H1 (cell line): ENCODE results near the gene BTD. TPM values are rescaled to one million over a fixed set of nuclear protein-coding genes. Genes with fewer than 3 reads are reported as not detected.

Source experiments
- CTCF ChIA-PET: fragments of 300-600 bp; sonication (Branson Sonifier 250); formaldehyde crosslinking; loops from one replicate; lab custom pipeline; 2021; ENCODE audit not compliant: partially characterized antibody; lab: Charles Lee
- POLR2A ChIA-PET: fragments of 300-600 bp; sonication (Branson Sonifier 250); formaldehyde crosslinking; loops from one replicate; lab custom pipeline; 2021; ENCODE audit warnings: inconsistent platforms; ENCODE audit not compliant: partially characterized antibody; lab: Charles Lee
- DNase-seq, 2 experiments: peaks; one replicate each; pipeline versions ENCODE4 v3.0.0 to v3.0.0-alpha.2; 2010 to 2022; ENCODE audit warnings: low spot score in 2 of 2, low read depth in 1 of 2, mixed read lengths in 1 of 2
- FAIRE-seq: peaks from 2 replicates; lab custom pipeline; 2011; peaks lifted over from hg19 to GRCh38; lab: Jason Lieb, UNC
- H2AFZ ChIP-seq: 2 replicates; pipeline ENCODE4 v1.8.1; 2012; ENCODE audit warnings: low read length, inconsistent platforms
- H2AK5ac ChIP-seq: 2 replicates; pipeline ENCODE4 v1.6.1; 2013; ENCODE audit warnings: low read depth, low read length
- H2BK120ac ChIP-seq: replicated peaks from 2 replicates; pipeline ENCODE3; 2013; ENCODE audit warnings: low read depth, low read length, inconsistent platforms
- H2BK12ac ChIP-seq: 2 replicates; pipeline ENCODE4 v1.6.1; 2013; ENCODE audit warnings: low read depth, low read length
- H2BK15ac ChIP-seq: 2 replicates; pipeline ENCODE4 v1.6.1; 2013; ENCODE audit warnings: low read length
- H2BK20ac ChIP-seq: 2 replicates; pipeline ENCODE4 v1.6.1; 2013; ENCODE audit warnings: low read length
- H2BK5ac ChIP-seq: 2 replicates; pipeline ENCODE4 v1.6.1; 2013; ENCODE audit warnings: low read depth, low read length
- H3K14ac ChIP-seq: 2 replicates; pipeline ENCODE4 v1.6.1; 2013; ENCODE audit warnings: inconsistent platforms; ENCODE audit not compliant: insufficient read length
- H3K18ac ChIP-seq: 2 replicates; pipeline ENCODE4 v1.6.1; 2013; ENCODE audit warnings: low read length; ENCODE audit errors: extremely low read depth
- H3K23ac ChIP-seq: 2 replicates; pipeline ENCODE4 v1.6.1; 2013; ENCODE audit warnings: inconsistent platforms; ENCODE audit not compliant: insufficient read length
- H3K23me2 ChIP-seq: 2 replicates; pipeline ENCODE4 v1.6.1; 2013; ENCODE audit warnings: low read depth, low read length
- H3K27ac ChIP-seq: 2 replicates; pipeline ENCODE4 v1.6.1; 2011; ENCODE audit warnings: low read depth, low read length, inconsistent platforms
- H3K27me3 ChIP-seq, 4 experiments: replicated peaks in 1 of 4; 1 replicate in 1 of 4; 2 replicates in 3 of 4; pipeline versions ENCODE4 v1.6.1 to v1.8.1; 2011 to 2013; ENCODE audit warnings: low read length in 3 of 4, mild to moderate bottlenecking in 3 of 4, inconsistent platforms in 2 of 4, mixed read lengths in 2 of 4, moderate library complexity in 1 of 4; ENCODE audit not compliant: control insufficient read depth in 3 of 4, insufficient read depth in 3 of 4; ENCODE audit errors: extremely low read depth in 1 of 4
- H3K36me3 ChIP-seq, 4 experiments: 2 replicates each; pipeline versions ENCODE4 v1.6.1 to v1.8.1; 2011 to 2013; ENCODE audit warnings: mild to moderate bottlenecking in 4 of 4, low read length in 3 of 4, moderate library complexity in 2 of 4, control low read depth in 1 of 4, inconsistent platforms in 1 of 4; ENCODE audit not compliant: insufficient read depth in 4 of 4, control insufficient read depth in 2 of 4
- H3K4ac ChIP-seq: replicated peaks from 2 replicates; pipeline ENCODE3; 2013; ENCODE audit warnings: low read length, low read depth, mixed read lengths, inconsistent platforms; ENCODE audit not compliant: insufficient read length
- H3K4me1 ChIP-seq, 4 experiments: replicated peaks in 1 of 4; 1 replicate in 1 of 4; 2 replicates in 3 of 4; pipeline versions ENCODE4 v1.6.1 to v1.8.1; 2011 to 2013; ENCODE audit warnings: low read length in 3 of 4, inconsistent platforms in 2 of 4, mixed read lengths in 1 of 4; ENCODE audit not compliant: insufficient read depth in 4 of 4, control insufficient read depth in 3 of 4
- H3K4me2 ChIP-seq, 2 experiments: 2 replicates each; pipeline versions ENCODE4 v1.6.1 to v1.8.1; 2011 to 2013; ENCODE audit warnings: low read depth in 2 of 2, low read length in 2 of 2, control low read depth in 1 of 2, inconsistent platforms in 1 of 2, mild to moderate bottlenecking in 1 of 2; ENCODE audit not compliant: insufficient read depth in 1 of 2
- H3K4me3 ChIP-seq, 4 experiments: fragments of 200-600, 300-600 bp in 1 of 4; sonication (generic), shearing (Covaris generic), sonication (Bioruptor Twin) in 1 of 4; 2 replicates each; pipeline versions ENCODE4 v1.5.1 to v1.8.1; 2011 to 2016; ENCODE audit warnings: low read length in 4 of 4, low read depth in 3 of 4, control low read depth in 2 of 4, inconsistent platforms in 2 of 4, mild to moderate bottlenecking in 2 of 4, mixed read lengths in 1 of 4, moderate library complexity in 1 of 4; ENCODE audit not compliant: insufficient read depth in 2 of 4; ENCODE audit errors: extremely low read depth in 1 of 4
- H3K56ac ChIP-seq: replicated peaks from 2 replicates; pipeline ENCODE3; 2013; ENCODE audit warnings: low read depth, mild to moderate bottlenecking, mixed read lengths, low read length, inconsistent platforms; ENCODE audit not compliant: insufficient read length
- H3K79me1 ChIP-seq: 2 replicates; pipeline ENCODE4 v1.6.1; 2013; ENCODE audit warnings: low read depth, low read length, control low read depth
- H3K79me2 ChIP-seq, 2 experiments: 2 replicates each; pipeline versions ENCODE4 v1.6.1 to v1.8.1; 2012 to 2013; ENCODE audit warnings: low read length in 2 of 2, mild to moderate bottlenecking in 2 of 2, inconsistent platforms in 1 of 2; ENCODE audit not compliant: insufficient read depth in 2 of 2, control insufficient read depth in 1 of 2
- H3K9ac ChIP-seq, 4 experiments: replicated peaks in 1 of 4; 1 replicate in 1 of 4; 2 replicates in 3 of 4; pipeline versions ENCODE4 v1.6.1 to v1.8.1; 2011 to 2013; ENCODE audit warnings: low read depth in 3 of 4, low read length in 3 of 4, control low read depth in 2 of 4, mild to moderate bottlenecking in 2 of 4, moderate library complexity in 2 of 4, inconsistent platforms in 1 of 4; ENCODE audit errors: extremely low read depth in 1 of 4
- H3K9me3 ChIP-seq, 2 experiments: 2 replicates each; pipeline versions ENCODE4 v1.6.1 to v1.8.1; 2012 to 2013; ENCODE audit warnings: mild to moderate bottlenecking in 2 of 2, moderate library complexity in 2 of 2, control low read depth in 1 of 2, inconsistent platforms in 1 of 2, low read depth in 1 of 2, low read length in 1 of 2, mixed read lengths in 1 of 2; ENCODE audit not compliant: insufficient read depth in 2 of 2
- H4K20me1 ChIP-seq, 2 experiments: replicated peaks in 1 of 2; 2 replicates each; pipeline versions ENCODE3 to v1.8.1; 2011 to 2013; ENCODE audit warnings: inconsistent platforms in 2 of 2, low read length in 2 of 2, mild to moderate bottlenecking in 1 of 2; ENCODE audit not compliant: insufficient read depth in 2 of 2, control insufficient read depth in 1 of 2
- H4K5ac ChIP-seq: 2 replicates; pipeline ENCODE4 v1.6.1; 2013; ENCODE audit warnings: low read length, low read depth, mixed read lengths, inconsistent platforms; ENCODE audit not compliant: insufficient read length
- H4K8ac ChIP-seq: 2 replicates; pipeline ENCODE4 v1.8.0; 2013; ENCODE audit warnings: mild to moderate bottlenecking, moderate library complexity, low read length, inconsistent platforms; ENCODE audit not compliant: insufficient read depth; ENCODE audit errors: extremely low read depth
- H4K91ac ChIP-seq: replicated peaks from 2 replicates; pipeline ENCODE3; 2013; ENCODE audit warnings: low read length, mixed read lengths, inconsistent platforms; ENCODE audit not compliant: insufficient read length
- ASH2L ChIP-seq: fragments of 200-600, 300-600 bp; sonication (generic); IDR thresholded peaks from one replicate; pipeline ENCODE4 v1.7.1; 2017; ENCODE audit warnings: low read length
- ATF2 ChIP-seq: IDR thresholded peaks from 2 replicates; pipeline ENCODE4 v1.6.1; 2012; ENCODE audit warnings: low read length, inconsistent platforms
- JUND ChIP-seq: IDR thresholded peaks from 2 replicates; pipeline ENCODE4 v1.6.1; 2011; ENCODE audit warnings: mild to moderate bottlenecking, improper control_type of control experiment, low read length
- KDM1A ChIP-seq: fragments of 200-600, 300-600 bp; sonication (generic); IDR thresholded peaks from 2 replicates; pipeline ENCODE4 v1.7.1; 2016; ENCODE audit warnings: mild to moderate bottlenecking, low read length, borderline replicate concordance
- POLR2A ChIP-seq, 2 experiments: IDR thresholded peaks; 1 replicate in 1 of 2; 2 replicates in 1 of 2; pipeline ENCODE4 v1.6.1; 2011; ENCODE audit warnings: low read depth in 2 of 2, low read length in 2 of 2, mild to moderate bottlenecking in 2 of 2; ENCODE audit errors: control extremely low read depth in 1 of 2
- SRF ChIP-seq: IDR thresholded peaks from 2 replicates; pipeline ENCODE4 v1.6.1; 2011; ENCODE audit warnings: mild to moderate bottlenecking, low read depth, low read length, moderate library complexity
- SUZ12 ChIP-seq: fragments of 200-600 bp; sonication (generic); IDR thresholded peaks from 2 replicates; pipeline ENCODE4 v1.6.1; 2012; ENCODE audit warnings: mild to moderate bottlenecking, inconsistent platforms, low read length, moderate library complexity, mixed read lengths
- WGBS, 2 experiments: shearing (Covaris generic) in 1 of 2; methylation state at CpG; one replicate each; pipeline versions ENCODE4 v1.1.6 to v1.1.7; 2013 to 2015; ENCODE audit warnings: low lambda C conversion rate in 2 of 2, mixed read lengths in 2 of 2, inconsistent platforms in 1 of 2, low coverage in 1 of 2, missing lambda C conversion rate in 1 of 2; ENCODE audit not compliant: insufficient replicate concordance in 2 of 2, insufficient coverage in 1 of 2, insufficient read length in 1 of 2; ENCODE audit errors: extremely low coverage in 1 of 2, missing lambda C conversion rate in 1 of 2; 5-methylcytosine and 5-hydroxymethylcytosine counted together
- polyA plus RNA-seq, 7 experiments: library from polyadenylated mRNA; depleted of rRNA in 3 of 7; stranded (reverse) in 5 of 7; unstranded in 2 of 7; fragments of >200 nt in 5 of 7; fragments of 200-250 nt in 2 of 7; gene quantifications; 1 replicate in 5 of 7; 2 replicates in 1 of 7; 4 replicates in 1 of 7; pipeline versions ENCODE4 v1.2.1 to v1.2.3, GENCODE V29; 2011 to 2013; ENCODE audit warnings: missing spikeins in 2 of 7, mixed read lengths in 2 of 7
- total RNA-seq: library from RNA; stranded (reverse); fragmentation: NEBNext Ultra II Directional; extraction: Animal tissue kit (Norgen Biotek cat#: 25700); gene quantifications from 2 replicates; pipeline ENCODE4 v1.2.1, GENCODE V29; 2021

The BTD gene
- total and polyA plus RNA-seq, 2 of the 8 experiments (the other 6 are each of a cell fraction or from before 2014, with no cell fraction given), result 21.8 to 36.7 TPM

DNA sequence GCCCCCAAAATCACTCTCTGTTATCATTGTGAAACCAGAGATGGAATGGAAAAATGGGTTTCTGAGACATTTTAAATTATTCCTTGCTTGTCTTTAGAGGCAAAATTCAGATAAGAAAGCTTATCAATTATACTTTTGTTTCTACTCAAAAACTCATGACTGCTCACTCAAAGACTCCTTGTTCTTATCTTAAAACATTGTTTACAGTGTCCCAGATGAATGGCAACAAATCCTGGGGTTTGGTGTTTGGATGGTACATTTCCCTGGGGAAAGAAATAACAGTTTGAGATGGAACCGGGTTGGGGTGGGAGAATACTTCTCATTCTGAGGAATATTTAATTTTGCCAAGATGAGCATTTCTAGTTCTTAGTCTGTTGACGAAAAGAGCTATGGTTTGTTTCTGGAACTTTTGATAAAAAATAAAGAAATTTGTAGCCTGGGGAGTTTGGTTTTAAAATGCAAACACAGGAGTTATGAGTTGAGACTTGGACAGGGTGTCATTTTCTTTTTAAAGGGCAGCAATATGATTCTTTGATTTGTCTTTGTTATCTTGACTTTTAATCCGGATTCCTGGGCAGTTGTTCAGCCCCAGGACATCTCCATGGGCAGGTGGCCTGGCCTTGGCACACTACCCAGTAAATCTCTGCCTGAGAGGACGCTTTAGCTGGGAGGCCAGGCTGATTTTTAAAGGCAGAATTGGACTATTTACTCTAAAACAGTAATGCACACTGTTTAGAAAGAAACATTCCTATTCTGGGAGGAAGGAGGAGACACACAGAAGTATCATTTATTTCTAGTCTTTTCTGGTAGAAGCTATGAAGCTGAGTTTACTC, 32.4 kb downstream of the BTD start:
- H3K56ac ChIP-seq, result no peak overlapping the region
- H2AFZ ChIP-seq, result no peak overlapping the region
- peak overlapping the region; percentile 44 to 59; a peak in 3 of 4 replicates for H3K4me2 ChIP-seq
- peak overlapping the region; percentile 82; the same call in 1 of the 2 replicates for H2BK5ac ChIP-seq
- H3K79me2 ChIP-seq, result no peaks in the 10 kb centered on the region
- H2AK5ac ChIP-seq, result no peak overlapping the region; the same call in 1 of the 2 replicates
- H3K27ac ChIP-seq, result no peak overlapping the region
- H3K9me3 ChIP-seq, result no peaks in the 10 kb centered on the region
- CTCF ChIA-PET, result interaction anchor here (1.1 to 1.4 kb wide), 4 partner anchors 20 to 608 kb away, joined by 3 to 5 read pairs (median 4); no protein-coding TSS in a partner anchor
- H4K91ac ChIP-seq, result peak overlapping the region; percentile 79
- no peaks in the 10 kb centered on the region for H3K36me3 ChIP-seq
- 60% methylated on average over 4 of the region's 4 CpGs; no CpG with 5 or more reads in 1 of the 2 experiments for WGBS, 2 experiments
- TF ChIP-seq ASH2L (no peak), SUZ12 (no peak), JUND (no peak), POLR2A (IDR thresholded peaks at IDR 0.05; ENCODE audit: control extremely low read depth in 1 of 2, low read depth in 2 of 2, low read length in 2 of 2) (no peak), SRF (no peak), ATF2 (no peak), KDM1A (no peak)
- TF ChIP-seq, all 59 proteins: peak for 0
- no peak overlapping the region for H2BK15ac ChIP-seq
- H3K14ac ChIP-seq, result no peak overlapping the region
- peak overlapping the region; percentile 95 for H2BK120ac ChIP-seq
- H3K4me3 ChIP-seq, result peak overlapping the region in 1 of 4 experiments; percentile 34; a peak in 1 of 8 replicates
- POLR2A ChIA-PET, result interaction anchor here (0.7 to 3.2 kb wide), 4 partner anchors 16 to 226 kb away, joined by 3 to 12 read pairs (median 6); partner anchors contain the start of genes BTD and HACL1
- H3K79me1 ChIP-seq, result no peaks in the 10 kb centered on the region
- no peaks in the 10 kb centered on the region for H4K20me1 ChIP-seq
- H2BK12ac ChIP-seq, result peak overlapping the region; percentile 95; the same call in 1 of the 2 replicates
- H4K8ac ChIP-seq, result no peak overlapping the region
- no peaks in the 10 kb centered on the region for H3K27me3 ChIP-seq
- peaks cover 15 to 47% (median 28%) of the 10 kb centered on the region in 4 experiments for H3K4me1 ChIP-seq
- H2BK20ac ChIP-seq, result no peak overlapping the region
- no peak overlapping the region for H3K9ac ChIP-seq
- peak overlapping the region; percentile 77 for H4K5ac ChIP-seq
- H3K4ac ChIP-seq, result no peak overlapping the region
- no peaks in the 10 kb centered on the region for H3K23me2 ChIP-seq
- H3K23ac ChIP-seq, result no peak overlapping the region
- no peak overlapping the region; the same call in 1 of the 2 replicates for H3K18ac ChIP-seq
- no peak for FAIRE-seq
- no peak for DNase-seq
